Fibroblast of pulmonary artery (primary cell): ENCODE measurements around the gene PRCP.

Experiments
- DNase-seq: peaks from one replicate; pipeline ENCODE4 v3.0.0-alpha.2; 2010; ENCODE audit warnings: low read depth
- H3K4me3 ChIP-seq: replicated peaks from 2 replicates; pipeline ENCODE4 v1.5.1; 2011; ENCODE audit warnings: low read depth, mild to moderate bottlenecking, control low read depth, low read length, moderate library complexity
- TF ChIP-seq, protein P1 (sequence below): IDR thresholded peaks from 2 replicates; pipeline ENCODE4 v1.5.1; 2011; ENCODE audit warnings: mild to moderate bottlenecking, control low read depth, low read length, inconsistent platforms; ENCODE audit errors: missing control alignments

The PRCP gene

DNA sequence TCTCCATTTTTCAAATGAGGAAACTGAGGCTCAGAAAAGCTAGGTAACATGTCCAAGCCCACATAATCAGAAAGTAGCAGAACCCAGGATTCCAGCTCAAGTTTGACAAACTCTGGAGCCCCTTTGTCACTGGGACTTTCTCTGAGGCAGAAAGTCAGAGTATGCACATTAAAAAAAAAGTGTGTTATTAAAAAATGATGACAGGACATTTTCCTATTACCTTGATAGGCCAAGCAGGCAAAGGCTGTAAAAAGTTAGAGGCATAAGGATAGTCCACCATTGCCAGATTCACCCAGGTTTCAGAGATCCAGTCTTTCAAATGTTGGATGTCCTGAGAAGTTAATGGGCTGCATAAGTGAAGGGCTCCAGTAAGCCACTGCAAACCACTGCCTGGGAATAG is 51.4 kb downstream of the PRCP start:
- no peak for DNase-seq
- TF ChIP-seq, protein P1, sequence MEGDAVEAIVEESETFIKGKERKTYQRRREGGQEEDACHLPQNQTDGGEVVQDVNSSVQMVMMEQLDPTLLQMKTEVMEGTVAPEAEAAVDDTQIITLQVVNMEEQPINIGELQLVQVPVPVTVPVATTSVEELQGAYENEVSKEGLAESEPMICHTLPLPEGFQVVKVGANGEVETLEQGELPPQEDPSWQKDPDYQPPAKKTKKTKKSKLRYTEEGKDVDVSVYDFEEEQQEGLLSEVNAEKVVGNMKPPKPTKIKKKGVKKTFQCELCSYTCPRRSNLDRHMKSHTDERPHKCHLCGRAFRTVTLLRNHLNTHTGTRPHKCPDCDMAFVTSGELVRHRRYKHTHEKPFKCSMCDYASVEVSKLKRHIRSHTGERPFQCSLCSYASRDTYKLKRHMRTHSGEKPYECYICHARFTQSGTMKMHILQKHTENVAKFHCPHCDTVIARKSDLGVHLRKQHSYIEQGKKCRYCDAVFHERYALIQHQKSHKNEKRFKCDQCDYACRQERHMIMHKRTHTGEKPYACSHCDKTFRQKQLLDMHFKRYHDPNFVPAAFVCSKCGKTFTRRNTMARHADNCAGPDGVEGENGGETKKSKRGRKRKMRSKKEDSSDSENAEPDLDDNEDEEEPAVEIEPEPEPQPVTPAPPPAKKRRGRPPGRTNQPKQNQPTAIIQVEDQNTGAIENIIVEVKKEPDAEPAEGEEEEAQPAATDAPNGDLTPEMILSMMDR: no peak
- H3K4me3 ChIP-seq: no peak overlapping the region

- H3K4me3 ChIP-seq: no peak overlapping the region
- TF ChIP-seq, protein P1: no peak
Observed at GRCh38 chr11:82845356-82846353, 54.6 kb downstream of the PRCP start.

GRCh38 chr11:82843057-82843795 is 57.0 kb downstream of the PRCP start:
- H3K4me3 ChIP-seq: no peak overlapping the region
- DNase-seq: no peak
- TF ChIP-seq, protein P1: no peak

More at GRCh38 chr11:82845356-82846353, 54.6 kb downstream of the PRCP start:
- DNase-seq: no peak

- TF ChIP-seq, protein P1: no peak
- H3K4me3 ChIP-seq: no peak overlapping the region
- DNase-seq: no peak
Observed at GRCh38 chr11:82842019-82842418, 58.2 kb downstream of the PRCP start.

DNA sequence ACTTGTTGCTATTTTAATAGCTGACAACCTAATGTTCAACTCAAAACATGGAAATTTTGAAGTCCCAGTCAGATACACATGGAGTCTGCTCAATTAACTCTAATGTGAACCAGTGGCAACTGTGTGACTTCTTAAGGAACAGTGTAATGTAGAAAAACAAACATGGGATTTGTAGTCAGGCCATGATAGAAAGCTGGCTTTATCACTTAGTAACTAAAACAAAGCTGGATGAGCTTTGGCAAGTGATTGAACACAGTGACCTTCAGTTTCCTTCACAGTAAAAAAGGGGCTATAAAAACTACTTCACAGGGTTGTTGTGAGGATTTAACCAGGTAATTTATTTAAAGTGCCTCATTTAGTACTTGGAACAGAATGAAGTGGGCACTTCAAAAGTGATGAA is 62.6 kb downstream of the PRCP start:
- DNase-seq: no peak
- no peak overlapping the region for H3K4me3 ChIP-seq
- TF ChIP-seq, protein P1: no peak

GRCh38 chr11:82832983-82833382 is 67.2 kb downstream of the PRCP start:
- TF ChIP-seq, protein P1: no peak
- DNase-seq: no peak
- H3K4me3 ChIP-seq: no peak overlapping the region
